ENCODE measurements around the gene HTRA2.
A peak's percentile ranks its signal among the peaks of the same experiment; 100 is the strongest.
"Not testable (repeated sequence)": the region's sequence is repeated elsewhere in the genome, so short reads cannot be mapped to it uniquely, and the experiment has no call there.

HTRA2 gene

GRCh38 chr2:74548285-74548899, 18.7 kb downstream of the HTRA2 start:
- DNase-seq, result no peak

GRCh38 chr2:74548900-74549826, 19.4 kb downstream of the HTRA2 start:
- no peak for DNase-seq

- no peak for DNase-seq
Observed at GRCh38 chr2:74550231-74550630, 20.5 kb downstream of the HTRA2 start.

GRCh38 chr2:74551530-74551929, 21.8 kb downstream of the HTRA2 start:
- no peak for DNase-seq

GRCh38 chr2:74551942-74552913, 22.5 kb downstream of the HTRA2 start:
- no peak for DNase-seq

- DNase-seq, result no peak
Observed at GRCh38 chr2:74552914-74553811, 23.4 kb downstream of the HTRA2 start.

GRCh38 chr2:74553892-74554819, 24.4 kb downstream of the HTRA2 start, which contains the start of the genes DOK1 and LOXL3:
DOK1 (plus strand) TSS chr2:74554720; CDS start chr2:74554755, 35 bp downstream.
LOXL3 (minus strand) TSS chr2:74553942; CDS start chr2:74552634, 1,308 bp downstream.
- DNase-seq, result peak; percentile 27

DNA sequence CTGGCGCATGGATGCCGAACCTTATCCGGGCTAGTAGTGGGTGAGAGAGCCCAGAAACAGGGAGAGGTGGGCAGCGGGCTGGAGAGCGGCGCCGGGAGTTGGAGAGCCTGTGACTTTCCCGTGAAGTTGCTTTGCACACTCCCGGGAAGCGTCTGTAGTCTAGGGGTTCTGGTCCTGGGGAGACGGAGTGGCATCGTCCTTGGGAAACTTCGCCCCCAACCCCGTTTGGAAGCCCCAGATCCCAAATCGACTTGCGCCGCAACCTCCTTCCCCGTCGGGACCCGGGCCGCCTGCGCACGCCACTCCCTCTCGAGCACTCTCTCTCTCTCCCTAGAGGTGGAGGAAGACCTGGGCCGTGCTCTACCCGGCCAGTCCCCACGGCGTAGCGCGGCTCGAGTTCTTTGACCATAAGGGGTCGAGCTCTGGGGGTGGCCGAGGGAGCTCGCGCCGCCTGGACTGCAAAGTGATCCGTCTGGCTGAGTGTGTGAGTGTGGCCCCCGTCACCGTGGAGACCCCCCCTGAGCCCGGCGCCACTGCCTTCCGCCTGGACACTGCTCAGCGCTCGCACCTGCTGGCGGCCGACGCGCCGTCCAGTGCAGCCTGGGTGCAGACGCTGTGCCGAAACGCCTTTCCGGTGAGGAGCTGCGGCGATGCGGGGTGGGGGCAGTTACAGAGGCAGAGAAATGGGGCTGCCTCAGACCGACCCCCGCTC, 25.2 kb downstream of the HTRA2 start:
- no peak for DNase-seq

GRCh38 chr2:74555610-74556103, 25.9 kb downstream of the HTRA2 start:
- DNase-seq, result no peak

DNA sequence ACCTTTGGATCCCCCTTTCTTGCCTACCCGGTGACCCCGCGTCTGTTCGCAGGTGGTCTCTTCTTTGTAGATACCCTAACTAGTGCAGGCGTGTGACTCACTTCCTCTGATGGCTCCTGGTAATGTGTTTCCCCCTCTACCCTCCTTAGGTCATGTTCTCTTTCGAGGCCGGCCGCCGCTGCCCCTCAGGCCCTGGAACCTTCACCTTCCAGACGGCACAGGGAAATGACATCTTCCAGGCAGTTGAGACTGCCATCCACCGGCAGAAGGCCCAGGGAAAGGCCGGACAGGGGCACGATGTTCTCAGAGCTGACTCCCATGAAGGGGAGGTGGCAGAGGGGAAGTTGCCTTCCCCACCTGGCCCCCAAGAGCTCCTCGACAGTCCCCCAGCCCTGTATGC, 26.4 kb downstream of the HTRA2 start:
- DNase-seq, result no peak

DNA sequence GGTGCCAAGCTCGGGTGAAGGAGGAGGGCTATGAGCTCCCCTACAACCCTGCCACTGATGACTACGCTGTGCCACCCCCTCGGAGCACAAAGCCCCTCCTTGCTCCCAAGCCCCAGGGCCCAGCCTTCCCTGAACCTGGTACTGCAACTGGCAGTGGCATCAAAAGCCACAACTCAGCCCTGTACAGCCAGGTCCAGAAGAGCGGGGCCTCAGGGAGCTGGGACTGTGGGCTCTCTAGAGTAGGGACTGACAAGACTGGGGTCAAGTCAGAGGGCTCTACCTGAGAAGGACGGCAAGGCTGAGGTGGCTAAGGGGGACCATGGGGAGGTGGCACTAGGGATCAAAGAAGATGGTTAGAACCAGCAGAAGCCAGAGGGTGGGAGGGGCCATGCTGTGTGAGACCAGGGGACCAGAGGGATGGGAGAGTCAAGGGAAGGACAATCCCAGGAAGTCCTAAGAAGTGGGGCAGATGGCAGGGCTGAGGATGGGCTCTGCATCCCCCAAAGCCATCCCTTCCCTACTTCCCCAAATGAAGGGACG, 27.2 kb downstream of the HTRA2 start:
- DNase-seq, result no peak

DNA sequence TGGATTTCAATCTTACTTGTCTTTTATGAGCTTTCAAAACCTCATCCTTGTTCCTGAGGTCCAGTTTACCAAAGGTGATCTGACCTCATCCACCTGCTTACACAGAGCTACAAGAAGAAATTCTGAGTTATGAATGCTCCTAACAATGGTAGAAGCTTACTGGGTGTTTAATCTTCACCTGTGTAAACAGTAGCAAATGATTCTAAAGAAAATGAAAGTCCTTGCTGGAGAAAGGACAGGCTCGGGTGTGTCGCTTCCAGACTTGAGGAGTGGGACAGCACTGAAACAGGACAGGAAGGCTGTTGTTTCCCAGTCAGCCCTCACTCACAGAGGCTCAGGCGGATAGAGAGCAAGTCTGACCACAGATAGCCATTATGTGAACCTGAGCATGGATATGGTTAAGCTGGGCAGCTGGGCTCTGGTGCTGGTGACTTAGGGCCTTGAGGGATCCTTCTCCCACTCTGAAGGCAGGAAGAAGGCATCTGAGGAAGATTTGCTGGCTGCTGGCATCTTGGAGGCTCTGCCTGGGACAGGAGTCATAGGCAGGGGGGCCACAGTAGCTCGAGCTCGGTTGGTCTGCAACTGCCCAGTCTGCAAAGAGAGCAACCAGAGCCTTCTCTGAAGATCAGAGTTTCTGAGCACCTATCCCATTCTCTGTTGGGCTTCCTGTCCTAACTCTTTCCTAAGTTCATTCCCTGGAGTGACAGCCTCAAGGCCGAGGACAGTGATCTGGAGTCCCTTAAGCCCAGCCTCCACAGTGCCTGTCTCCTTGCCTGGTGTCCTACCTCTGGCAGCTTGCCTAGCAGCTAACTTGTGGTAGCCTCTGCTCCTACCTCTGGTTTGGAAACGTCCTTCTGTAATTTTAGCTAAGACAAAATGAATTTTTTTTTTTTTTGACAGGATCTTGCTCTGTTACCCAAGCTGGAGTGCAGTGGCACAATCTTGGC, 28.8 kb downstream of the HTRA2 start:
- DNase-seq, result no peak

DNA sequence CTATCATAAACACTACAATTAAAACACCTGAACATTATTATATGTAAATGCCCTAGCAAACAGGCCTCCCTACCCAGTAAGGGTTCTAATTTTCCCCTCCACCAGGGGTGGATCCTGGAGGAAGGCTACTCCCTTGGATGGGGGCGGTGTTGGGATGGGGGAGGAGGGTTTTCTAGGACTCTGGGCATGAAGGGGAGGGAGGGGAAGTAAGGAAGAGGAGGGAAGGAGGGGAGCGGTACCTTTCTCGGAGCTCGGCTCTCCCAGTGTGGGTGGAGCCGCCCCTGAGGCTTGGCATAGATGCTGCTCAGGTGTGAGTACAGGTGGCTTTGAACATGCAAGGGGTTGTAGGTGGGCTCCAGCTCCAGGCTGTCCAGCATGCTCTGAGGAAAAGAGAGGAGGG, 30.2 kb downstream of the HTRA2 start:
- no peak for DNase-seq

GRCh38 chr2:74560591-74560990, 30.9 kb downstream of the HTRA2 start:
- DNase-seq, result no peak

- DNase-seq, result not testable (repeated sequence)
Observed at GRCh38 chr2:74561022-74561421, 31.3 kb downstream of the HTRA2 start.

DNA sequence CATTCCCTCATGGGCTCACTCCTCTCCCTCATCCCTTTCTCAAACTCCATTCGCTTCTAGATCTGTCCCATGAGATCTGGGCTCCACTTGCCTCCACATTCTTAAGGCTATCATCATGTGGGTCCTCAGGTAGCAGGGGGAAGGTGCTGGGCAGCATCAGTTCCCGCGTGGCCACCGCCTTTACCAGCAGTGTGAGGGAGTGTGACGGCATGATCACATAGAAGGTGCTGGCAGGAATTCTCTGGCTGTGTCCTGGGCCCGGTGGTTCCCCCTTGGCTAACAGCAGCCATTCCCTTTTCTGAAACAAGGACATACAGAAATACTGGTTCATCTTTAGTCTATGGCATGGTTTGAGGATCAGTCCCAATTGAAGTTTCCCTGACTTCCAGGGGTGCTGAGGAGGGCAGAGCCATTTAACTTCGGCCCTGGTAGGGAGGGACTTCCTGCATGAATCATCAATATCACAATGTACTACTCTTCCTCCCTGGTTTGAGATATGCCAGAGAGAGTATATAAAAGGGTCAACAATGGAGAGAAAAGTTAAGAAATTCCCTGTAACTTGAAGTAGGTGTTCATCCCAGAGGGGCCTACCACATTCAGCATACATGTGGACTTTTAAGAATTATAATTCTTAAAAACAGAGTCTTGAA, 32.5 kb downstream of the HTRA2 start:
- DNase-seq, result no peak

GRCh38 chr2:74564222-74564621, 34.5 kb downstream of the HTRA2 start:
- no peak for DNase-seq
